ENCODE measurements around the gene RTRAF. TPM values are rescaled to one million over a fixed set of nuclear protein-coding genes. Genes with fewer than 3 reads are reported as not detected.

RTRAF gene
- total and polyA plus RNA-seq, 2 donors (not counting 3 experiments of a cell fraction or from before 2014, with no cell fraction given) = 64.0 to 237 TPM

GRCh38 chr14:51990488-51990887 is 1.1 kb downstream of the RTRAF start:
- Histone ChIP-seq H4K20me1 (replicated peaks; ENCODE audit: control insufficient read depth, extremely low read depth, insufficient read depth, low read length) (no peaks in the 10 kb centered on the region), H3K79me2 (ENCODE audit: control insufficient read depth, insufficient read depth, low read length) (peaks cover 30% of the 10 kb centered on the region), H3K4me2 (ENCODE audit: insufficient read depth, low read length) (peak overlapping the region; percentile 91), H3K27me3 (ENCODE audit: control insufficient read depth in 2 of 2, insufficient read depth in 2 of 2, low read length in 2 of 2) (peaks cover 0 to 1% of the 10 kb centered on the region in 2 experiments), H3K9ac (replicated peaks; ENCODE audit: extremely low read depth, insufficient read depth, low read length) (peak overlapping the region; percentile 74), H3K9me3 (replicated peaks; ENCODE audit: control insufficient read depth, insufficient read depth, low read length) (no peaks in the 10 kb centered on the region), H3K9me1 (replicated peaks; ENCODE audit: control insufficient read depth, extremely low read depth, insufficient read depth, low read length) (no peaks in the 10 kb centered on the region), H3K27ac (ENCODE audit: insufficient read depth, low read depth, low read length) (no peak overlapping the region), H3K4me3 (replicated peaks in 1 of 3; ENCODE audit: insufficient read depth in 1 of 3, low read depth in 1 of 3, low read length in 3 of 3) (peak overlapping the region; percentile 57 to 87 (median 58)), H3K4me1 (ENCODE audit: control insufficient read depth, extremely low read depth, insufficient read depth, low read length) (peaks cover 14% of the 10 kb centered on the region), H3K36me3 (ENCODE audit: control insufficient read depth in 2 of 2, extremely low read depth in 1 of 2, insufficient read depth in 2 of 2, low read length in 2 of 2) (peaks cover 4 to 14% of the 10 kb centered on the region in 2 experiments), H2AFZ (ENCODE audit: low read depth, low read length) (no peak overlapping the region)
- TF ChIP-seq POLR2A (IDR thresholded peaks at IDR 0.05; ENCODE audit: low read depth, low read length) (no peak), JUN (IDR thresholded peaks at IDR 0.05; ENCODE audit: borderline replicate concordance, insufficient read depth, insufficient read length, low read depth) (no peak), MYC (IDR thresholded peaks at IDR 0.05; ENCODE audit: low read depth, low read length) (no peak), EZH2 (IDR thresholded peaks at IDR 0.05; ENCODE audit: borderline replicate concordance, low read depth, low read length, severe bottlenecking) (no peak), FOS (IDR thresholded peaks at IDR 0.05; ENCODE audit: borderline replicate concordance, insufficient read depth, low read length) (no peak), POLR2AphosphoS5 (IDR thresholded peaks at IDR 0.05; ENCODE audit: insufficient read depth, low read depth, low read length) (no peak), GATA2 (IDR thresholded peaks at IDR 0.05; ENCODE audit: insufficient read depth, insufficient read length, low read depth, low read length) (no peak)
- no TSS peak for BruUV-seq (replicated peaks)
- POLR2A ChIA-PET = no interaction called here
- FAIRE-seq (no peak), DNase-seq (ENCODE audit: low read depth, low spot score) (no peak)
- dilution Hi-C loops (cut with MboI; ENCODE audit: extremely low pct_ligation_motif_present, low sequenced_read_pairs) (no loop called here), intact Hi-C loops (cut with micrococcal nuclease) (no loop called here)
- CTCF ChIA-PET = interaction anchor here (0.7 to 2.5 kb wide), 3 partner anchors 10 to 79 kb away, joined by 3 to 15 read pairs (median 4); partner anchors contain the start of gene NID2

- DNase-seq (ENCODE audit: low read depth, low spot score) = no peak
- Histone ChIP-seq H3K27me3 (ENCODE audit: control insufficient read depth in 2 of 2, insufficient read depth in 2 of 2, low read length in 2 of 2) (no peaks in the 10 kb centered on the region), H3K4me3 (replicated peaks in 1 of 3; ENCODE audit: insufficient read depth in 1 of 3, low read depth in 1 of 3, low read length in 3 of 3) (no peak overlapping the region), H3K36me3 (ENCODE audit: control insufficient read depth in 2 of 2, extremely low read depth in 1 of 2, insufficient read depth in 2 of 2, low read length in 2 of 2) (peaks cover 4 to 18% of the 10 kb centered on the region in 2 experiments), H3K9me1 (replicated peaks; ENCODE audit: control insufficient read depth, extremely low read depth, insufficient read depth, low read length) (no peaks in the 10 kb centered on the region), H4K20me1 (replicated peaks; ENCODE audit: control insufficient read depth, extremely low read depth, insufficient read depth, low read length) (no peaks in the 10 kb centered on the region), H3K9ac (replicated peaks; ENCODE audit: extremely low read depth, insufficient read depth, low read length) (no peak overlapping the region), H2AFZ (ENCODE audit: low read depth, low read length) (no peak overlapping the region), H3K27ac (ENCODE audit: insufficient read depth, low read depth, low read length) (no peak overlapping the region), H3K4me1 (ENCODE audit: control insufficient read depth, extremely low read depth, insufficient read depth, low read length) (peaks cover 14% of the 10 kb centered on the region), H3K4me2 (ENCODE audit: insufficient read depth, low read length) (no peak overlapping the region), H3K9me3 (replicated peaks; ENCODE audit: control insufficient read depth, insufficient read depth, low read length) (no peaks in the 10 kb centered on the region), H3K79me2 (ENCODE audit: control insufficient read depth, insufficient read depth, low read length) (peaks cover 40% of the 10 kb centered on the region)
- intact Hi-C loops (cut with micrococcal nuclease) = no loop called here
- no peak for FAIRE-seq
- dilution Hi-C loops (cut with MboI; ENCODE audit: extremely low pct_ligation_motif_present, low sequenced_read_pairs) = no loop called here
- POLR2A ChIA-PET = no interaction called here
- CTCF ChIA-PET = interaction anchor here (1.3 to 3.0 kb wide), 4 partner anchors 10 to 137 kb away, joined by 3 to 8 read pairs (median 4); no protein-coding TSS in a partner anchor
- TF ChIP-seq MAX (IDR thresholded peaks at IDR 0.05; ENCODE audit: insufficient read depth, insufficient read length) (no peak), GATA2 (IDR thresholded peaks at IDR 0.05; ENCODE audit: insufficient read depth, insufficient read length, low read depth, low read length) (no peak), FOS (IDR thresholded peaks at IDR 0.05; ENCODE audit: borderline replicate concordance, insufficient read depth, low read length) (no peak), MYC (IDR thresholded peaks at IDR 0.05; ENCODE audit: low read depth, low read length) (no peak), EZH2 (IDR thresholded peaks at IDR 0.05; ENCODE audit: borderline replicate concordance, low read depth, low read length, severe bottlenecking) (no peak), POLR2AphosphoS5 (IDR thresholded peaks at IDR 0.05; ENCODE audit: insufficient read depth, low read depth, low read length) (no peak), JUN (IDR thresholded peaks at IDR 0.05; ENCODE audit: borderline replicate concordance, insufficient read depth, insufficient read length, low read depth) (no peak), POLR2A (IDR thresholded peaks at IDR 0.05; ENCODE audit: low read depth, low read length) (no peak), CTCF (IDR thresholded peaks at IDR 0.05; ENCODE audit: extremely low read depth in 1 of 2, insufficient read depth in 1 of 2, low read depth in 1 of 2, low read length in 2 of 2) (no peak)
- no TSS peak for BruUV-seq (replicated peaks)
Measured at GRCh38 chr14:51993285-51993920, 4.1 kb downstream of the RTRAF start.

Data from endothelial cell of umbilical vein (primary cell).